Measurements from ENCODE around the gene EMSY.

- TF ChIP-seq, protein P1, sequence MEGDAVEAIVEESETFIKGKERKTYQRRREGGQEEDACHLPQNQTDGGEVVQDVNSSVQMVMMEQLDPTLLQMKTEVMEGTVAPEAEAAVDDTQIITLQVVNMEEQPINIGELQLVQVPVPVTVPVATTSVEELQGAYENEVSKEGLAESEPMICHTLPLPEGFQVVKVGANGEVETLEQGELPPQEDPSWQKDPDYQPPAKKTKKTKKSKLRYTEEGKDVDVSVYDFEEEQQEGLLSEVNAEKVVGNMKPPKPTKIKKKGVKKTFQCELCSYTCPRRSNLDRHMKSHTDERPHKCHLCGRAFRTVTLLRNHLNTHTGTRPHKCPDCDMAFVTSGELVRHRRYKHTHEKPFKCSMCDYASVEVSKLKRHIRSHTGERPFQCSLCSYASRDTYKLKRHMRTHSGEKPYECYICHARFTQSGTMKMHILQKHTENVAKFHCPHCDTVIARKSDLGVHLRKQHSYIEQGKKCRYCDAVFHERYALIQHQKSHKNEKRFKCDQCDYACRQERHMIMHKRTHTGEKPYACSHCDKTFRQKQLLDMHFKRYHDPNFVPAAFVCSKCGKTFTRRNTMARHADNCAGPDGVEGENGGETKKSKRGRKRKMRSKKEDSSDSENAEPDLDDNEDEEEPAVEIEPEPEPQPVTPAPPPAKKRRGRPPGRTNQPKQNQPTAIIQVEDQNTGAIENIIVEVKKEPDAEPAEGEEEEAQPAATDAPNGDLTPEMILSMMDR (conservative IDR thresholded peaks at IDR 0.05; ENCODE audit: low read depth, low read length) = no peak
- TF ChIP-seq EZH2 (IDR thresholded peaks at IDR 0.05; ENCODE audit: borderline replicate concordance, low read depth, low read length, poor library complexity, severe bottlenecking) = no peak
These were observed 133.8 kb downstream of the EMSY start for GRCh38 chr11:76578654-76579055.
